Ascending aorta (tissue), 2 donors: Measurements from ENCODE around the gene UBE2Q1. TPM values are rescaled to one million over a fixed set of nuclear protein-coding genes. Genes with fewer than 3 reads are reported as not detected.

Experiments
- DNase-seq, 2 donors: peaks; one replicate each; pipeline ENCODE4 v3.0.0-alpha.2; 2019; ENCODE audit warnings: low spot score in 2 of 2
- H3K27ac ChIP-seq, 2 donors: fragments of 200-600 bp; sonication (generic); one replicate each; pipeline ENCODE4 v1.5.1; 2016 to 2017; ENCODE audit warnings: mild to moderate bottlenecking in 1 of 2
- H3K27me3 ChIP-seq: fragments of 200-600 bp; sonication (generic); one replicate; pipeline ENCODE4 v1.5.1; 2017
- H3K36me3 ChIP-seq, 2 donors: fragments of 200-600 bp; sonication (generic); one replicate each; pipeline ENCODE4 v1.5.1; 2016
- H3K4me1 ChIP-seq, 2 donors: fragments of 200-600 bp; sonication (generic); one replicate each; pipeline ENCODE4 v1.5.1; 2016 to 2017; ENCODE audit warnings: mild to moderate bottlenecking in 1 of 2
- H3K4me3 ChIP-seq, 2 donors: fragments of 200-600 bp; sonication (generic); one replicate each; pipeline ENCODE4 v1.5.1; 2016 to 2017; ENCODE audit warnings: mild to moderate bottlenecking in 1 of 2
- H3K9me3 ChIP-seq, 2 donors: fragments of 200-600 bp; sonication (generic); one replicate each; pipeline ENCODE4 v1.5.1; 2016
- intact Hi-C: fragments of 100-400 bp; cut with DNase I; formaldehyde crosslinking; loops from one replicate; pipeline ENCODE4 v1.15.1; 2023
- total RNA-seq: library from RNA; depleted of rRNA; stranded (reverse); fragments of >200 nt; gene quantifications from one replicate; pipeline ENCODE4 v1.1.0, GENCODE V29; 2016
- TF ChIP-seq, protein P1 (sequence below), 3 experiments: fragments of 200-600 bp in 2 of 3; fragments of 450-650 bp in 1 of 3; sonication (generic) in 2 of 3; IDR thresholded peaks; one replicate each; pipeline ENCODE4 v1.5.1; 2016 to 2019; ENCODE audit warnings: antibody characterized with exemption in 3 of 3, mild to moderate bottlenecking in 1 of 3, moderate library complexity in 1 of 3

Gene UBE2Q1
- total RNA-seq, 1 donor from 2014 or later, result 10.6 TPM

- Histone ChIP-seq H3K4me1 (no peaks in the 10 kb centered on the region), H3K27ac (no peak overlapping the region), H3K27me3 (no peaks in the 10 kb centered on the region), H3K36me3 (no peaks in the 10 kb centered on the region), H3K4me3 (no peak overlapping the region), H3K9me3 (no peaks in the 10 kb centered on the region)
- no peak for DNase-seq
- intact Hi-C loops, result no loop called here
- TF ChIP-seq, protein P1, sequence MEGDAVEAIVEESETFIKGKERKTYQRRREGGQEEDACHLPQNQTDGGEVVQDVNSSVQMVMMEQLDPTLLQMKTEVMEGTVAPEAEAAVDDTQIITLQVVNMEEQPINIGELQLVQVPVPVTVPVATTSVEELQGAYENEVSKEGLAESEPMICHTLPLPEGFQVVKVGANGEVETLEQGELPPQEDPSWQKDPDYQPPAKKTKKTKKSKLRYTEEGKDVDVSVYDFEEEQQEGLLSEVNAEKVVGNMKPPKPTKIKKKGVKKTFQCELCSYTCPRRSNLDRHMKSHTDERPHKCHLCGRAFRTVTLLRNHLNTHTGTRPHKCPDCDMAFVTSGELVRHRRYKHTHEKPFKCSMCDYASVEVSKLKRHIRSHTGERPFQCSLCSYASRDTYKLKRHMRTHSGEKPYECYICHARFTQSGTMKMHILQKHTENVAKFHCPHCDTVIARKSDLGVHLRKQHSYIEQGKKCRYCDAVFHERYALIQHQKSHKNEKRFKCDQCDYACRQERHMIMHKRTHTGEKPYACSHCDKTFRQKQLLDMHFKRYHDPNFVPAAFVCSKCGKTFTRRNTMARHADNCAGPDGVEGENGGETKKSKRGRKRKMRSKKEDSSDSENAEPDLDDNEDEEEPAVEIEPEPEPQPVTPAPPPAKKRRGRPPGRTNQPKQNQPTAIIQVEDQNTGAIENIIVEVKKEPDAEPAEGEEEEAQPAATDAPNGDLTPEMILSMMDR (IDR thresholded peaks at IDR 0.05), result no peak
Observed at GRCh38 chr1:154517661-154518060, 40.8 kb downstream of the UBE2Q1 start.

DNA sequence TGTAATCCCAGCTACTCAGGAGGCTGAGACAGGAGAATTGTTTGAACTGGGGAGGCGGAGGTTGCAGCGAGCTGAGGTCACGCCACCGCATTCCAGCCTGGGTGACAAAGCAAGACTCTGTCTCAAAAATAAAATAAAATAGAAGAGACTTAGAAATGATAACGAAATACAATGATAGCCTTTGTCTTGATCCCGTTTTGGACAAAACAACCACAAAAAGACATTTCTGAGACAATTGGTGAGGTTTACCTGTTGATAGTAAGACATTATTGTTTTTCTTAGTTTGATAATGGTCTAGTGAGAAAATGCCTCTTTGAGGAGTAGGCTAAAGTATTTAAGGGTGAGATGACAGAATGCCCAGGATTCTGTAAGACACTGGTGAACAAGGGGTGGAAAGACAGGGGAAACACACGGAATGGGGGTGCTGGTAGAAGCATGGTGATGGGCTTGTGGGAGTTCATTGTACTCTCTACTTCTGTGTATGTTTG, 44.4 kb downstream of the UBE2Q1 start:
- no peaks in the 10 kb centered on the region for H3K36me3 ChIP-seq
- no peaks in the 10 kb centered on the region for H3K27me3 ChIP-seq
- intact Hi-C loops, result no loop called here
- no peaks in the 10 kb centered on the region for H3K4me1 ChIP-seq
- H3K4me3 ChIP-seq, result no peak overlapping the region
- no peak for DNase-seq
- H3K9me3 ChIP-seq, result no peaks in the 10 kb centered on the region
- TF ChIP-seq, protein P1 (IDR thresholded peaks at IDR 0.05), result no peak
- H3K27ac ChIP-seq, result no peak overlapping the region

GRCh38 chr1:154512760-154513159, 45.7 kb downstream of the UBE2Q1 start:
- H3K9me3 ChIP-seq, result no peaks in the 10 kb centered on the region

DNA sequence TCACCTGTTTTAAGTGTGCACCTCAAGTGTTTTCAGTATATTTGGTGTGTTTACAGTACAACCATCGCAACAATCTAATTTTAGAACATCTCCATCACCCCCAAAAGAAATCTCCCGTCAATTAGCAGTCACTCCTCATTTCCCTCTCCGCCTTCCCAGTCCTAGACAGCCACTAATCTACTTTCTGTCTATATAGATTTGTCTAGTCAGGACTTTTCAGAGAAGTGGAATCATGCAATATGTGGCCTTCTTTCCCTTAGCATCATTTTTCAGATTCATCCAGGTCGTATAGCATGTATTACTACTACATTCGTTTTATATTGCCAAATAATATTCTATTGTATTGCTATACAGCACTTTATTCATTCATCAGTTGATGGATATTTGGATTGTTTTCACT, 54.6 kb downstream of the UBE2Q1 start:
- Histone ChIP-seq H3K4me3 (no peak overlapping the region), H3K36me3 (no peaks in the 10 kb centered on the region), H3K27ac (no peak overlapping the region), H3K9me3 (no peaks in the 10 kb centered on the region), H3K4me1 (peaks cover 3 to 4% of the 10 kb centered on the region in 2 donors), H3K27me3 (peaks cover 11% of the 10 kb centered on the region)
- TF ChIP-seq, protein P1 (IDR thresholded peaks at IDR 0.05), result no peak
- DNase-seq, result no peak
- intact Hi-C loops, result no loop called here

More at GRCh38 chr1:154512760-154513159, 45.7 kb downstream of the UBE2Q1 start:
- H3K4me3 ChIP-seq, result no peak overlapping the region
- H3K27me3 ChIP-seq, result no peaks in the 10 kb centered on the region
- no peaks in the 10 kb centered on the region for H3K36me3 ChIP-seq
- TF ChIP-seq, protein P1 (IDR thresholded peaks at IDR 0.05), result no peak
- no peak for DNase-seq
- no peaks in the 10 kb centered on the region for H3K4me1 ChIP-seq
- intact Hi-C loops, result no loop called here
- H3K27ac ChIP-seq, result no peak overlapping the region

GRCh38 chr1:154502744-154503115, 55.7 kb downstream of the UBE2Q1 start:
- H3K9me3 ChIP-seq, result no peaks in the 10 kb centered on the region
- peak overlapping the region; percentile 54 to 61 for H3K4me3 ChIP-seq
- peaks cover 3 to 4% of the 10 kb centered on the region in 2 donors for H3K4me1 ChIP-seq
- intact Hi-C loops, result no loop called here
- no peak for DNase-seq
- no peaks in the 10 kb centered on the region for H3K36me3 ChIP-seq
- peaks cover 11% of the 10 kb centered on the region for H3K27me3 ChIP-seq
- H3K27ac ChIP-seq, result no peak overlapping the region
- TF ChIP-seq, protein P1 (IDR thresholded peaks at IDR 0.05), result no peak
